Neutrophil (primary cell): ENCODE results near the gene PLEKHA1.

Source experiments
- H3K27ac ChIP-seq: fragments of 200-600 bp; sonication (generic); 2 replicates; pipeline ENCODE4 v1.5.1; 2016; ENCODE audit warnings: mild to moderate bottlenecking, moderate library complexity
- H3K27me3 ChIP-seq: fragments of 200-600 bp; sonication (generic); 2 replicates; pipeline ENCODE4 v1.6.0; 2016; ENCODE audit warnings: mild to moderate bottlenecking
- H3K36me3 ChIP-seq: fragments of 200-600 bp; sonication (generic); 2 replicates; pipeline ENCODE4 v1.5.1; 2017
- H3K4me1 ChIP-seq, 2 experiments: fragments of 200-600 bp in 1 of 2; sonication (generic) in 1 of 2; 1 replicate in 1 of 2; 2 replicates in 1 of 2; pipeline versions ENCODE4 v1.5.1 to v1.6.1; 2013 to 2016; ENCODE audit warnings: low read depth in 1 of 2, low read length in 1 of 2, mild to moderate bottlenecking in 1 of 2, moderate library complexity in 1 of 2; ENCODE audit not compliant: control insufficient read depth in 1 of 2, insufficient read depth in 1 of 2
- H3K4me3 ChIP-seq, 2 experiments: fragments of 200-600 bp in 1 of 2; sonication (generic) in 1 of 2; 1 replicate in 1 of 2; 2 replicates in 1 of 2; pipeline ENCODE4 v1.5.1; 2013 to 2016; ENCODE audit warnings: low read depth in 1 of 2, low read length in 1 of 2, mild to moderate bottlenecking in 1 of 2, moderate library complexity in 1 of 2
- H3K9me3 ChIP-seq: fragments of 200-600 bp; sonication (generic); 2 replicates; pipeline ENCODE4 v1.5.1; 2016
- CTCF ChIP-seq: fragments of 200-600 bp; sonication (generic); IDR thresholded peaks from 2 replicates; pipeline ENCODE4 v1.5.1; 2016; ENCODE audit warnings: antibody characterized with exemption

The PLEKHA1 gene

GRCh38 chr10:122374237-122374858, at the start of gene PLEKHA1:
Gene PLEKHA1 (plus strand): TSS chr10:122374708. CDS start chr10:122393201, 18,493 bp downstream.
- Histone ChIP-seq H3K9me3 (no peaks in the 10 kb centered on the region), H3K36me3 (no peaks in the 10 kb centered on the region), H3K4me1 (peaks cover 14 to 16% of the 10 kb centered on the region in 2 experiments), H3K27me3 (peaks cover 96% of the 10 kb centered on the region), H3K27ac (no peak within 1 kb of the TSS), H3K4me3 (peak within 1 kb of the TSS; percentile 52 to 55)
- no peak for TF ChIP-seq CTCF

GRCh38 chr10:122325235-122325634, 49.3 kb upstream of the PLEKHA1 start:
- Histone ChIP-seq H3K9me3 (no peaks in the 10 kb centered on the region), H3K27ac (no peak overlapping the region), H3K27me3 (peaks cover 8% of the 10 kb centered on the region), H3K4me1 (no peaks in the 10 kb centered on the region), H3K4me3 (no peak overlapping the region), H3K36me3 (no peaks in the 10 kb centered on the region)
- TF ChIP-seq CTCF = no peak

GRCh38 chr10:122326385-122326784, 48.1 kb upstream of the PLEKHA1 start:
- no peaks in the 10 kb centered on the region for H3K36me3 ChIP-seq
- H3K4me3 ChIP-seq = no peak overlapping the region
- H3K9me3 ChIP-seq = no peaks in the 10 kb centered on the region
- no peak overlapping the region for H3K27ac ChIP-seq
- H3K4me1 ChIP-seq = no peaks in the 10 kb centered on the region
- peaks cover 15% of the 10 kb centered on the region for H3K27me3 ChIP-seq
- no peak for TF ChIP-seq CTCF

GRCh38 chr10:122326806-122327205, 47.7 kb upstream of the PLEKHA1 start:
- no peaks in the 10 kb centered on the region for H3K4me1 ChIP-seq
- no peaks in the 10 kb centered on the region for H3K9me3 ChIP-seq
- TF ChIP-seq CTCF = no peak
- H3K27ac ChIP-seq = no peak overlapping the region
- no peak overlapping the region for H3K4me3 ChIP-seq
- H3K36me3 ChIP-seq = no peaks in the 10 kb centered on the region
- peaks cover 15% of the 10 kb centered on the region for H3K27me3 ChIP-seq

- Histone ChIP-seq H3K36me3 (no peaks in the 10 kb centered on the region), H3K27me3 (peaks cover 15% of the 10 kb centered on the region), H3K4me3 (no peak overlapping the region), H3K9me3 (no peaks in the 10 kb centered on the region), H3K27ac (no peak overlapping the region), H3K4me1 (no peaks in the 10 kb centered on the region)
- TF ChIP-seq CTCF = no peak
Observed at GRCh38 chr10:122327237-122328206, 47.0 kb upstream of the PLEKHA1 start.
